Measurements from ENCODE around the gene RPS6KL1. TPM values are rescaled to one million over a fixed set of nuclear protein-coding genes. Genes with fewer than 3 reads are reported as not detected.

Gene RPS6KL1
- total RNA-seq, 1 donor, result 0.36 TPM

DNA sequence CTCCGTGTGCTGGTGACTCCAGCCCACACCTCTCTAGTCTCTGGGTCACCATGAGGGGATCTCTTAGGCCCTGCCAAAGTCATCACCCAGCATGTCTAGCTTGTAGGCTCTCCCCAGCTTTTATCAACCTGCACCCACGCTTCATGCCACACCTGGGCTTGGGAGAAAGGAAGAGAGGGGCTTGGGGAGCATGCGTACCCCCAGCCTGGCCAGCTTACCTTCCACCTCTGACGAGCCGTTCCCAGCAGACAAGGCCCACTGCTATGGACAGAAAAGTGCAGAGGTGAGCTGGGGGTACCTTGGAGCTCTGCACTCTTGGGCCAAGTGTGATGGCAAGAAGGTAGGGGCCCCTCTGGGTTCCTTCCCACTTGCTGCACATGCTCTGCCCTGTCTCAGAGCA lies 30.6 kb upstream of the RPS6KL1 start:
- Histone ChIP-seq H2AFZ (ENCODE audit: low read length) (no peak overlapping the region), H3K27ac (ENCODE audit: low read depth, low read length) (no peak overlapping the region), H3K9me3 (ENCODE audit: low read depth, low read length) (no peaks in the 10 kb centered on the region), H3K4me1 (ENCODE audit: insufficient read depth, low read length) (peaks cover 19% of the 10 kb centered on the region), H3K4me2 (ENCODE audit: insufficient read depth, low read length) (peak overlapping the region; percentile 86), H3K27me3 (ENCODE audit: insufficient read depth, low read length) (no peaks in the 10 kb centered on the region), H4K20me1 (ENCODE audit: insufficient read depth, low read length) (no peaks in the 10 kb centered on the region), H3K36me3 (ENCODE audit: insufficient read depth, low read length) (no peaks in the 10 kb centered on the region), H3K4me3 (ENCODE audit: insufficient read depth, low read length) (peak overlapping the region; percentile 75), H3K79me2 (ENCODE audit: insufficient read depth, low read length) (no peaks in the 10 kb centered on the region)
- no peak for DNase-seq (ENCODE audit: insufficient read length, low spot score, missing footprints)
- TF ChIP-seq, protein P1, sequence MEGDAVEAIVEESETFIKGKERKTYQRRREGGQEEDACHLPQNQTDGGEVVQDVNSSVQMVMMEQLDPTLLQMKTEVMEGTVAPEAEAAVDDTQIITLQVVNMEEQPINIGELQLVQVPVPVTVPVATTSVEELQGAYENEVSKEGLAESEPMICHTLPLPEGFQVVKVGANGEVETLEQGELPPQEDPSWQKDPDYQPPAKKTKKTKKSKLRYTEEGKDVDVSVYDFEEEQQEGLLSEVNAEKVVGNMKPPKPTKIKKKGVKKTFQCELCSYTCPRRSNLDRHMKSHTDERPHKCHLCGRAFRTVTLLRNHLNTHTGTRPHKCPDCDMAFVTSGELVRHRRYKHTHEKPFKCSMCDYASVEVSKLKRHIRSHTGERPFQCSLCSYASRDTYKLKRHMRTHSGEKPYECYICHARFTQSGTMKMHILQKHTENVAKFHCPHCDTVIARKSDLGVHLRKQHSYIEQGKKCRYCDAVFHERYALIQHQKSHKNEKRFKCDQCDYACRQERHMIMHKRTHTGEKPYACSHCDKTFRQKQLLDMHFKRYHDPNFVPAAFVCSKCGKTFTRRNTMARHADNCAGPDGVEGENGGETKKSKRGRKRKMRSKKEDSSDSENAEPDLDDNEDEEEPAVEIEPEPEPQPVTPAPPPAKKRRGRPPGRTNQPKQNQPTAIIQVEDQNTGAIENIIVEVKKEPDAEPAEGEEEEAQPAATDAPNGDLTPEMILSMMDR (IDR thresholded peaks at IDR 0.05; ENCODE audit: extremely low read depth, low read depth, low read length), result no peak

DNA sequence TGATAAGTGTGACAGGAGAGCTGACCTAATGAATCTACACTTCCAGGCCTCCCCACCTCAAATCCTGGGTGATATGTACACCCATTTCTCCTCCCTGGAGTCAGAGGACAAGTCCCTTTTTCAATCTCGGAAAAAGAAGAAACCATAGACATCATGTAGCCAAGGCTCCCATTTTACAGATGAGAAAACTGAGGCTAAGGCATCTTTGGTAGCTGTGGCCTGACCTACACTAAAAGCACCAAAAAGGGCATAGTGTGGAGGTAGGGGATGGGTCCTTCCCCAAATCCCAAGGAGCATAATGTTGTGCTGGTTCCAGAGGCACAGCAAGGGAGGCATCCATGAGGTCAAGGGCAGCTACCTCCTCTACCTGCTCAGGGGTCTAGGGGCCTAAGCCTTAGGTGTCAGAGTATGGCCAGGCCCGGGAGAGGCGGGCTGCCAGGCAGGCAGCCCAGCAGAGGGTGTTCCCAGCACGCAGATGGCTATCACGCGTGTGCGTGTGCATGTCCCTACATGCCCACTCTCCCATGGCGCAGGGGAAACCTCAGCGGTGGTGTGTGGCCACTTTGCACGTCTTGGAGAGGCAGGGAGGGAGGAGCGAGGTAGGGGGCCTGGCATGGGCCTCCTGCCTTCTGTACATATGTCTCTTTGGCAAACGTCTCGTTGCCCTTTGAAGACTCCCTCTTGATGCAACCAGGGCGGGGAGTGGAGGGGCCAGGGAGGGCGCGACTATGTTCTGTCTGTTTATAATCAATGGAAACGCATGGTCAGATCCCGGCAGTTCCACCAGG lies 29.8 kb upstream of the RPS6KL1 start:
- no peaks in the 10 kb centered on the region for H3K79me2 ChIP-seq (ENCODE audit: insufficient read depth, low read length)
- peak overlapping the region; percentile 86 for H3K4me2 ChIP-seq (ENCODE audit: insufficient read depth, low read length)
- no peak overlapping the region for H3K27ac ChIP-seq (ENCODE audit: low read depth, low read length)

DNA sequence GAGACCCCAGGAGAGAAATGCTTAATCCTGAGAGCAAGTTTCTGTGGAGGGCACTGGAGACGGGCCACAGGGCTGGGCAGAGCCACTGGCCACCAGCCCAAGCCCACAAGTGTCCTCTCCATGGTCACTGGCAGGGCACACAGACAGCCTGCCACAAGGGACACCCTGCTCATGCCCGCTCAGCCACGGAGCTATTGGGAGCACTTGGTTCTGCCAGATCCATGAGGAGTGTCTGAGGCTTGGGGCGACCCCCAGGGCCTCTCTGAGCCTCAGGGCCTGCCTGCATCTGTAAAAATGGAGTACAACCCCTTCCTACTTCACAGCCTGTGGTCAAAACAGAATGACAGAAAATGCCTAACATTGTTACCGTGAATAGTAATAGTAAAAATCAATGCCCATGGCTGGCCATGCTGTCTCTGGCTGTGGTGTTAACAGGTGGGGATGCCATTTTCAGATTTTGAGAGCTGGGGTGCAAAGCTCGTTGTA lies 29.2 kb upstream of the RPS6KL1 start:
- Histone ChIP-seq H3K4me3 (ENCODE audit: insufficient read depth, low read length) (no peak overlapping the region), H2AFZ (ENCODE audit: low read length) (no peak overlapping the region), H3K4me2 (ENCODE audit: insufficient read depth, low read length) (no peak overlapping the region), H3K27ac (ENCODE audit: low read depth, low read length) (no peak overlapping the region), H3K27me3 (ENCODE audit: insufficient read depth, low read length) (no peaks in the 10 kb centered on the region), H3K36me3 (ENCODE audit: insufficient read depth, low read length) (no peaks in the 10 kb centered on the region), H3K4me1 (ENCODE audit: insufficient read depth, low read length) (peaks cover 19% of the 10 kb centered on the region), H3K79me2 (ENCODE audit: insufficient read depth, low read length) (no peaks in the 10 kb centered on the region), H4K20me1 (ENCODE audit: insufficient read depth, low read length) (no peaks in the 10 kb centered on the region), H3K9me3 (ENCODE audit: low read depth, low read length) (no peaks in the 10 kb centered on the region)
- TF ChIP-seq, protein P1 (IDR thresholded peaks at IDR 0.05; ENCODE audit: extremely low read depth, low read depth, low read length), result no peak
- DNase-seq (ENCODE audit: insufficient read length, low spot score, missing footprints), result peak; percentile 80

More for the DNA sequence above, 29.8 kb upstream of the RPS6KL1 start:
- Histone ChIP-seq H4K20me1 (ENCODE audit: insufficient read depth, low read length) (no peaks in the 10 kb centered on the region), H3K36me3 (ENCODE audit: insufficient read depth, low read length) (no peaks in the 10 kb centered on the region), H3K4me3 (ENCODE audit: insufficient read depth, low read length) (no peak overlapping the region), H3K4me1 (ENCODE audit: insufficient read depth, low read length) (peaks cover 19% of the 10 kb centered on the region), H2AFZ (ENCODE audit: low read length) (no peak overlapping the region), H3K9me3 (ENCODE audit: low read depth, low read length) (no peaks in the 10 kb centered on the region), H3K27me3 (ENCODE audit: insufficient read depth, low read length) (no peaks in the 10 kb centered on the region)
- TF ChIP-seq, protein P1 (IDR thresholded peaks at IDR 0.05; ENCODE audit: extremely low read depth, low read depth, low read length), result no peak
- DNase-seq (ENCODE audit: insufficient read length, low spot score, missing footprints), result peak; percentile 84

DNA sequence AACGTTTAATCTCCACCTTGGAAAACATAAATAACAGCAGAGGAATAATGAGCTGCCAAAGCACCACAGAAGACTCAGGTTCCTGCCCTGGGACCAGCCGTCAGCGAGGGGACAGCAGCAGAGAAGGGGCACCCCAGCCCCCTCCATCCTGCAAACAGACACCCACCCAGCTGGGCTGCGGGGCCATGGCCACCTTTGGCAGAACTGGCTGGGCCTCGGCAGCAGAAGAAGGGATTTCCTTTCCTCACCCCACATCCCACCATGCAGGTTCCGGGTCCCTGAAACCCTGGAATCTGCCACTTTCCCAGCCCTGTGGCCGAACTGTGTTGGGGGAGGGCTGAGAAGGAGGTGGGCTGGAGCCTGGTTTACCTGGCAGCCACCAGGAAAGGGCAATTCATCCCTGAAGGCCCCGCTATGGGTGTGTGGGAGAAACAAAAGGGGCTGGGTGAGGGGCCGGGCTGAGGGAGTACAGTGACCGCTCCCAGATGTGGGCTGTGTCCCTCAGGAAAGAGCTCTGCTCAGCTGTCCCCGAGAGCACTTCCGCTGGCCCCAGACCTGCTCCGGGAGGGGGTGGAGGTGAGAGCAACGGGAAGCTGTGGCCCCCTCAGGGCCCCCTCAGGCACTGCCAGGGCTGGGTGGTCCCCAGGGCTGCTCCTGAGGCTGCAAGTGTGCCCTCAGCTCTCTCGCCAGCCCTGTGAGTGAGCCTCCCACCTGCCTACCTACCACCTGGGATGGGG lies 28.6 kb upstream of the RPS6KL1 start:
- no peaks in the 10 kb centered on the region for H4K20me1 ChIP-seq (ENCODE audit: insufficient read depth, low read length)
- no peak overlapping the region for H3K27ac ChIP-seq (ENCODE audit: low read depth, low read length)
- H3K4me3 ChIP-seq (ENCODE audit: insufficient read depth, low read length), result no peak overlapping the region
- no peaks in the 10 kb centered on the region for H3K79me2 ChIP-seq (ENCODE audit: insufficient read depth, low read length)
- DNase-seq (ENCODE audit: insufficient read length, low spot score, missing footprints), result no peak
- H3K9me3 ChIP-seq (ENCODE audit: low read depth, low read length), result no peaks in the 10 kb centered on the region
- TF ChIP-seq, protein P1 (IDR thresholded peaks at IDR 0.05; ENCODE audit: extremely low read depth, low read depth, low read length), result no peak
- H3K4me1 ChIP-seq (ENCODE audit: insufficient read depth, low read length), result peaks cover 19% of the 10 kb centered on the region
- no peak overlapping the region for H2AFZ ChIP-seq (ENCODE audit: low read length)
- no peaks in the 10 kb centered on the region for H3K36me3 ChIP-seq (ENCODE audit: insufficient read depth, low read length)
- H3K27me3 ChIP-seq (ENCODE audit: insufficient read depth, low read length), result no peaks in the 10 kb centered on the region
- H3K4me2 ChIP-seq (ENCODE audit: insufficient read depth, low read length), result no peak overlapping the region

Data from osteoblast (primary cell).